GM12873 (cell line): ENCODE data around the gene FLT3LG.

ENCODE experiments used
- TF ChIP-seq, protein P1 (sequence below): IDR thresholded peaks from 2 replicates; pipeline ENCODE4 v1.5.1; 2012; ENCODE audit warnings: low read depth, mild to moderate bottlenecking, moderate library complexity, low read length, control low read depth; ENCODE audit not compliant: insufficient read depth; ENCODE audit errors: missing control alignments

FLT3LG gene

DNA sequence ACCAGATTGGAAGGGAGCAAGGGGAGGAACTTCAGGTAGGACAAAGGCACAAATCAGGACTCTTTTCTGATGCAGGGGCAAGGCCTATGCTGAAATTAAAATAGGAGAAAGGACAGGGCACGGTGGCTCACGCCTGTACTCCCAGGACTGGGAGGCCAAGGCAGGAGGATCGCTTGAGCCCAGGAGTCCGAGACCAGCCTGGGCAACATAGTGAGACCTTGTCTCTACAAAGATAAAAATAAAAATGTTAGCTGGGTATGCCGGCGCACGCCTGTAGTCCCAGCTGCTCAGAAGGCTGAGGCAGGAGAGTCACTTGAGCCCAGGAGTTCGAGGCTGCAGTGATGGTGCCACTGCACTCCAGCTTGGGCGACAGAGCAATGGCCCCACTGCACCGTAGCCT lies 38.3 kb upstream of the FLT3LG start:
- TF ChIP-seq, protein P1, sequence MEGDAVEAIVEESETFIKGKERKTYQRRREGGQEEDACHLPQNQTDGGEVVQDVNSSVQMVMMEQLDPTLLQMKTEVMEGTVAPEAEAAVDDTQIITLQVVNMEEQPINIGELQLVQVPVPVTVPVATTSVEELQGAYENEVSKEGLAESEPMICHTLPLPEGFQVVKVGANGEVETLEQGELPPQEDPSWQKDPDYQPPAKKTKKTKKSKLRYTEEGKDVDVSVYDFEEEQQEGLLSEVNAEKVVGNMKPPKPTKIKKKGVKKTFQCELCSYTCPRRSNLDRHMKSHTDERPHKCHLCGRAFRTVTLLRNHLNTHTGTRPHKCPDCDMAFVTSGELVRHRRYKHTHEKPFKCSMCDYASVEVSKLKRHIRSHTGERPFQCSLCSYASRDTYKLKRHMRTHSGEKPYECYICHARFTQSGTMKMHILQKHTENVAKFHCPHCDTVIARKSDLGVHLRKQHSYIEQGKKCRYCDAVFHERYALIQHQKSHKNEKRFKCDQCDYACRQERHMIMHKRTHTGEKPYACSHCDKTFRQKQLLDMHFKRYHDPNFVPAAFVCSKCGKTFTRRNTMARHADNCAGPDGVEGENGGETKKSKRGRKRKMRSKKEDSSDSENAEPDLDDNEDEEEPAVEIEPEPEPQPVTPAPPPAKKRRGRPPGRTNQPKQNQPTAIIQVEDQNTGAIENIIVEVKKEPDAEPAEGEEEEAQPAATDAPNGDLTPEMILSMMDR = no peak

DNA sequence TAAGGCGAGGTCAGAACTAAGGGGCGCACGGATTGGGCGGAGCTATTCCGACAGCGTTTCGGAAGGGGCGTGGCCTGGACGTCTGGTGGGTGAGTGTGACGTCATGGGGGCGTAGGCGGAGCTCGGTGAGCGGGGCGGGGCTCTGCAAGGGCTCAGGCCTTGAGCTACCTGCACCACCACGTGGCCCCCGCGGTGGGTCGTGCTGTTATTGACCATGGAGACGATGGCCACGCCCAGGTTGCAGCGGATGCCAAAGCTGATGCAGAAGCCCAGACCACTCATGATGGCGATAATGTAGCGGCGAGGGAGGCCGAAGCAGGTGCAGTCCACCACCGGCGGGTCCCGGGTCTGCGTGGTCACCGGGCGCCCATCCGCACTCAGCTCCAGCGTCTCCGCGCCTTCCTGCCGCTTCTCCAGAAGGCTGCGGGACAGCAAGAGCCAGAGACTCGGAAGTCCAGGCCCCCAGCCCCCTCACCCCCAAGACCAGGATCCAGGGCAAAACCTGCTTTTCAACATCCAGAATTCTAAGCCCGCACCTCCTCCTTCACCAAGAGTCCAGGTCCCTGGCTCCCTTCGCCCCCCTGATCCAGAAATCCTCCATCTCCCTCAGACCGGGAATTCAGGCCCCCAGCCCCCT lies 37.5 kb upstream of the FLT3LG start:
- TF ChIP-seq, protein P1 = no peak

DNA sequence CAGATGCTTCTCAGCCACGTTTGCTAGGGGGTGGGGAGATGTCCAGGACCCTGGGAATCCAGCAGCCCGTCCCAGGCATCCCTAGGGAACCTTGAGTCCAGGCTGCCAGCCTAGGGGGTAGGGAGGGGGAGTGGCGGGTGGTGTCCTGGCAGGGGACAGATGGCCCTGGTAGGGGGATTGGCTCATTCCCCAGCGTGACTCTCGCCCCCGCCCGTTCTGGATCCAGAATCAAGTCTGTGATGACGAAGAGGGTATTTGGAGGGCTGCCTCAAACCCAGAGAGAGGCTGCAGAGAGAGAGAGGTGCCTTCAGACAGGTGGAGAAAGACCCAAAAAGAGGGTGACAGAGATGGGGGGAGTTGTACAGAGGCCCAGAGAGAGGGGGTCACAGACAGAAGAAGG lies 36.8 kb upstream of the FLT3LG start:
- TF ChIP-seq, protein P1 = no peak

- TF ChIP-seq, protein P1 = no peak
Measured at GRCh38 chr19:49438261-49438660, 35.8 kb upstream of the FLT3LG start.

- TF ChIP-seq, protein P1 = no peak
Measured at GRCh38 chr19:49439836-49440235, 34.2 kb upstream of the FLT3LG start.

GRCh38 chr19:49440439-49441209 lies 33.4 kb upstream of the FLT3LG start:
- TF ChIP-seq, protein P1 = no peak

DNA sequence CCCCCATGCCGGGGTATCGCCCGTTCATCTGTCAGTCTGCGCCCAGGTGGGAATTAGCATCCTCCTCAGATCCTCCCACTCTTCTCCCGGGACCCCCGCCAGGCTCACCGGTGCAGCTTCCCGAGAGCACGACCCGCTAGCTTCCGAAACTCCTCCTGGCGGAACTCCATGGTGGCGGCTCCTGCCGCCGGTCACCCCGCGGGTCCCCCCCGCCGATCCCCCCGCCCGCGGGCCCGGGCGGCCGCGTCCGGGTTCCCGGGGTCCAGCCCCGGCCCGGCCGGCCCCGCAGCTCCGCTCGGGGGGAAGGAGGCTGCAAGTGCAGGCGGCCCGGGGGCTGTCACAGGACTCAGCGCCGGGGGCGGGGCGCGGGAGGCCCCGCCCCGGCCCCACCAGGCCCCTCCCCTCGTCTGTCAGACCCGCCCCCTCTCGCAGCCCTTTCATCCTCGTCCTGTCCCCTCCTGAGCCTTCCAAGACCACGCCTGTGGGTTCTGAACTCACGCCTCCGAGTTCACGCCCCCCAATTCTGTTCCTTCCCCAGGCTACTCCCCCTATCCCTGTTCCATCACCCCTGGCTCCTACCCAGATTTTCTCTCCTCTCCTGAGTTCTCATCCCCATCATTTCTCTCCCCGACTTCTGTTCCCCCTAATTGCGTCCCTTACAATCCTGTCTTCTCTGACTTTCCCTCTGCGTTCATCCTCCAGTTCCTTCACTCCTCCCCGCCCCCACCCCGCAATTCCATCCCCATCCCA lies 32.6 kb upstream of the FLT3LG start, which contains the start of gene SLC17A7:
SLC17A7 (minus strand) TSS at position 318 of the 750 bp plus-strand sequence; CDS start at position 170, 148 bp downstream.
- TF ChIP-seq, protein P1 = no peak
